ENCODE data around the gene PPP1R2C.

PPP1R2C gene

GRCh38 chrX:42748067-42748850, 29.7 kb downstream of the PPP1R2C start:
- DNase-seq (ENCODE audit: low read depth in 2 of 2) = no peak

- no peak for DNase-seq (ENCODE audit: low read depth in 2 of 2)
These were observed 31.4 kb downstream of the PPP1R2C start for GRCh38 chrX:42746606-42747005.

- no peak for DNase-seq (ENCODE audit: low read depth in 2 of 2)
These were observed 37.5 kb downstream of the PPP1R2C start for GRCh38 chrX:42740456-42740855.

- no peak for DNase-seq (ENCODE audit: low read depth in 2 of 2)
These were observed 38.2 kb downstream of the PPP1R2C start for GRCh38 chrX:42739741-42740140.

- no peak for DNase-seq (ENCODE audit: low read depth in 2 of 2)
These were observed 38.7 kb downstream of the PPP1R2C start for GRCh38 chrX:42739258-42739657.

- DNase-seq (ENCODE audit: low read depth in 2 of 2) = no peak
These were observed 39.4 kb downstream of the PPP1R2C start for GRCh38 chrX:42738552-42738951.

GRCh38 chrX:42735250-42735649, 42.7 kb downstream of the PPP1R2C start:
- DNase-seq (ENCODE audit: low read depth in 2 of 2) = no peak

GRCh38 chrX:42732506-42732905, 45.5 kb downstream of the PPP1R2C start:
- DNase-seq (ENCODE audit: low read depth in 2 of 2) = no peak
